GM12878 (cell line): ENCODE data around the gene KCNS1. TPM values are rescaled to one million over a fixed set of nuclear protein-coding genes. Genes with fewer than 3 reads are reported as not detected.

Source experiments
- ATAC-seq: fragments of 200-7000 bp; cut with Tn5 transposase; 3 replicates; pipeline ENCODE4 v1.9.1; 2020; ENCODE audit warnings: mild to moderate bottlenecking, moderate library complexity
- BruUV-seq: library from RNA; stranded (reverse); fragments of 400-500 nt; replicated peaks from 2 replicates; lab custom pipeline; 2021; lab: Mats Ljungman, UMichigan
- CTCF ChIA-PET: fragments of 300-600 bp; sonication (Branson Sonifier 250); formaldehyde crosslinking; extraction: SDS; loops from one replicate; lab custom pipeline; 2021; ENCODE audit warnings: inconsistent platforms; lab: Yijun Ruan, JAX
- POLR2A ChIA-PET: fragments of 350-600 bp; formaldehyde crosslinking; extraction: SDS; loops from one replicate; lab custom pipeline; 2021; ENCODE audit warnings: inconsistent platforms; lab: Charles Lee
- RAD21 ChIA-PET: fragments of 300-600 bp; sonication (Branson Sonifier 250); formaldehyde crosslinking; loops from one replicate; lab custom pipeline; 2023; ENCODE audit warnings: antibody characterized with exemption; ENCODE audit not compliant: unreplicated experiment; lab: Charles Lee
- SMC1A ChIA-PET: fragments of 300-600 bp; sonication (Branson Sonifier 250); formaldehyde crosslinking; loops from one replicate; lab custom pipeline; 2023; ENCODE audit not compliant: unreplicated experiment, uncharacterized antibody; lab: Charles Lee
- DNase-seq: peaks from one replicate; pipeline ENCODE4 v3.0.0-alpha.2; 2011; ENCODE audit warnings: low read depth, low spot score
- FAIRE-seq: peaks from 3 replicates; lab custom pipeline; 2011; peaks lifted over from hg19 to GRCh38; lab: Jason Lieb, UNC
- H2AFZ ChIP-seq: 2 replicates; pipeline ENCODE4 v1.6.0; 2011; ENCODE audit warnings: low read depth, low read length, control low read depth; ENCODE audit not compliant: control insufficient read depth
- H3K27ac ChIP-seq: 2 replicates; pipeline ENCODE4 v1.5.1; 2011; ENCODE audit warnings: control low read depth; ENCODE audit not compliant: control insufficient read depth, insufficient read depth
- H3K27me3 ChIP-seq, 2 experiments: replicated peaks in 1 of 2; 2 replicates each; pipeline versions ENCODE4 v1.6.0 to v1.6.1; 2011; ENCODE audit warnings: low read length in 1 of 2; ENCODE audit not compliant: control insufficient read depth in 2 of 2, insufficient read depth in 2 of 2
- H3K36me3 ChIP-seq, 2 experiments: 2 replicates each; pipeline ENCODE4 v1.5.1; 2011; ENCODE audit warnings: low read length in 1 of 2; ENCODE audit not compliant: control insufficient read depth in 2 of 2, insufficient read depth in 2 of 2
- H3K4me1 ChIP-seq: 2 replicates; pipeline ENCODE4 v1.6.1; 2011; ENCODE audit warnings: mild to moderate bottlenecking, low read length, moderate library complexity, mixed read lengths; ENCODE audit not compliant: control insufficient read depth, insufficient read depth
- H3K4me2 ChIP-seq: 2 replicates; pipeline ENCODE4 v1.6.0; 2011; ENCODE audit warnings: control low read depth; ENCODE audit not compliant: control insufficient read depth, insufficient read depth
- H3K4me3 ChIP-seq: fragments of 200-600 bp; sonication (generic); 2 replicates; pipeline ENCODE4 v1.5.1; 2016
- H3K79me2 ChIP-seq: 2 replicates; pipeline ENCODE4 v1.6.0; 2011; ENCODE audit warnings: low read length; ENCODE audit not compliant: control insufficient read depth, insufficient read depth
- H3K9ac ChIP-seq: 2 replicates; pipeline ENCODE4 v1.8.0; 2011; ENCODE audit warnings: low read length, control low read depth, mixed read lengths; ENCODE audit not compliant: control insufficient read depth, insufficient read depth
- H3K9me3 ChIP-seq: replicated peaks from 3 replicates; pipeline ENCODE4 v1.5.1; 2011; ENCODE audit warnings: mild to moderate bottlenecking, low read length; ENCODE audit not compliant: control insufficient read depth, insufficient read depth
- H4K20me1 ChIP-seq: 2 replicates; pipeline ENCODE4 v1.6.0; 2011; ENCODE audit not compliant: control insufficient read depth, insufficient read depth
- ASH2L ChIP-seq: fragments of 300-600, 200-600 bp; sonication (generic); IDR thresholded peaks from 2 replicates; pipeline ENCODE4 v1.6.1; 2017; ENCODE audit warnings: low read depth, mild to moderate bottlenecking, borderline replicate concordance
- ATF2 ChIP-seq: IDR thresholded peaks from 2 replicates; pipeline ENCODE4 v1.6.1; 2012; ENCODE audit warnings: low read length, inconsistent platforms
- BCL11A ChIP-seq: IDR thresholded peaks from 2 replicates; pipeline ENCODE4 v1.6.1; 2011; ENCODE audit warnings: low read depth, low read length
- BRCA1 ChIP-seq: IDR thresholded peaks from 2 replicates; pipeline ENCODE4 v1.6.1; 2011; ENCODE audit warnings: low read depth, low read length, improper control_type of control experiment
- CBX3 ChIP-seq: fragments of 200-600 bp; sonication (generic); IDR thresholded peaks from 2 replicates; pipeline ENCODE4 v1.6.1; 2016; ENCODE audit warnings: low read depth, borderline replicate concordance
- CREB1 ChIP-seq: IDR thresholded peaks from 2 replicates; pipeline ENCODE4 v1.6.1; 2012; ENCODE audit warnings: low read depth, mild to moderate bottlenecking, inconsistent platforms
- HDAC6 ChIP-seq: fragments of 200-600 bp; sonication (generic); IDR thresholded peaks from one replicate; pipeline ENCODE4 v1.8.0; 2017; ENCODE audit warnings: antibody characterized with exemption; ENCODE audit not compliant: unreplicated experiment
- NR2C1 ChIP-seq: fragments of 450-650 bp; IDR thresholded peaks from 2 replicates; pipeline ENCODE4 v1.6.1; 2017; ENCODE audit warnings: antibody characterized with exemption, mild to moderate bottlenecking, moderate library complexity
- NR2C2 ChIP-seq: IDR thresholded peaks from 2 replicates; pipeline ENCODE4 v1.6.1; 2011; ENCODE audit warnings: borderline replicate concordance, low read depth; ENCODE audit not compliant: control insufficient read depth, insufficient read length
- PKNOX1 ChIP-seq: fragments of 450-650 bp; IDR thresholded peaks from 2 replicates; pipeline ENCODE4 v1.6.1; 2016; ENCODE audit warnings: mild to moderate bottlenecking
- SPI1 ChIP-seq: IDR thresholded peaks from 2 replicates; pipeline ENCODE4 v1.6.1; 2011; ENCODE audit warnings: low read depth, mild to moderate bottlenecking, low read length, moderate library complexity, borderline replicate concordance; ENCODE audit not compliant: insufficient read depth
- ZBED1 ChIP-seq: IDR thresholded peaks from 2 replicates; pipeline ENCODE4 v1.6.1; 2016; ENCODE audit warnings: borderline replicate concordance
- ZNF274 ChIP-seq: IDR thresholded peaks from one replicate; pipeline ENCODE4 v1.8.0; 2011; ENCODE audit not compliant: insufficient read length, insufficient read depth
- WGBS: methylation state at CpG from one replicate; pipeline ENCODE4 v1.1.6; 2016; ENCODE audit warnings: low lambda C conversion rate; ENCODE audit not compliant: insufficient replicate concordance, insufficient coverage; ENCODE audit errors: missing lambda C conversion rate; 5-methylcytosine and 5-hydroxymethylcytosine counted together
- in situ Hi-C: fragments of 300-500 bp; cut with MboI; formaldehyde crosslinking; loops from 9 replicates; pipeline ENCODE4 v1.14.3; 2018; ENCODE audit warnings: mixed read lengths
- intact Hi-C: fragments of 100-400 bp; cut with micrococcal nuclease; formaldehyde crosslinking; loops from one replicate; pipeline ENCODE4 v1.14.2; 2022; ENCODE audit not compliant: unreplicated experiment
- polyA plus RNA-seq, 11 experiments: library from polyadenylated mRNA; depleted of rRNA in 4 of 11; unstranded in 6 of 11; stranded (reverse) in 5 of 11; fragments of >200 nt; fragmentation: Nextera tagmentation in 4 of 11; fragmentation: Illumina TruSeq in 1 of 11; extraction: Ambion mirVana in 4 of 11; extraction: Trizol in 1 of 11; gene quantifications; 1 replicate in 1 of 11; 2 replicates in 10 of 11; pipeline versions ENCODE4 v1.2.1 to v1.2.3, GENCODE V29; 2011 to 2016; ENCODE audit warnings: inconsistent platforms in 2 of 11, missing spikeins in 2 of 11, low read depth in 1 of 11
- total RNA-seq, 4 experiments: library from RNA; depleted of rRNA in 3 of 4; stranded (reverse); fragments of >200 nt in 3 of 4; fragmentation: Illumina TruSeq in 1 of 4; extraction: Trizol in 1 of 4; gene quantifications; 2 replicates each; pipeline versions ENCODE4 v1.2.1 to v1.2.3, GENCODE V29; 2013 to 2021
- TF ChIP-seq, protein P1 (sequence below): fragments of 450-650 bp; IDR thresholded peaks from 2 replicates; pipeline ENCODE4 v1.6.1; 2018; ENCODE audit warnings: mild to moderate bottlenecking, low read depth, moderate library complexity; ENCODE audit not compliant: partially characterized antibody
- TF ChIP-seq, protein P2 (sequence below): fragments of 450-650 bp; formaldehyde crosslinking; IDR thresholded peaks from 2 replicates; pipeline ENCODE4 v1.4.0; 2022; ENCODE audit warnings: mild to moderate bottlenecking, moderate library complexity

KCNS1 gene
- total and polyA plus RNA-seq, 10 of the 15 experiments (the other 5 are each of a cell fraction or from before 2014, with no cell fraction given) = not detected

DNA sequence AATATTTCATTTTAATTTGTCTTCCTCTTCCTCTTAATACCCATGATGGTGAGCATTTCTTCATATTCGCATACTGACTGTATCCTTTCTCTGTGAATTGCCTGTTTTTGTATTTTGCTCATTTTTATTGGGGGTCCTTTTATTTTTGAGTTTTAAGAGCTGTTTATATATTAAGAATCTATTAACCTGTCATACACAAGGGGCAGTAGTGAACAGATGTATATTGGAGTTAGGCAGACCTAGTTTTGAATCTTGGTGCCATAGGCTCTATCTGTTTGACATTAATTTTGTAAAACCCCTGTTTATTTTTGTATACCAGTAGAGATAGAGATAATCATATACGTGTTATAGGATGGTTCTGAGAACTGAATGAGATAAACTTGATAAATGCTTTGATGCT is 17.1 kb upstream of the KCNS1 start (continued):
- TF ChIP-seq, protein P1, sequence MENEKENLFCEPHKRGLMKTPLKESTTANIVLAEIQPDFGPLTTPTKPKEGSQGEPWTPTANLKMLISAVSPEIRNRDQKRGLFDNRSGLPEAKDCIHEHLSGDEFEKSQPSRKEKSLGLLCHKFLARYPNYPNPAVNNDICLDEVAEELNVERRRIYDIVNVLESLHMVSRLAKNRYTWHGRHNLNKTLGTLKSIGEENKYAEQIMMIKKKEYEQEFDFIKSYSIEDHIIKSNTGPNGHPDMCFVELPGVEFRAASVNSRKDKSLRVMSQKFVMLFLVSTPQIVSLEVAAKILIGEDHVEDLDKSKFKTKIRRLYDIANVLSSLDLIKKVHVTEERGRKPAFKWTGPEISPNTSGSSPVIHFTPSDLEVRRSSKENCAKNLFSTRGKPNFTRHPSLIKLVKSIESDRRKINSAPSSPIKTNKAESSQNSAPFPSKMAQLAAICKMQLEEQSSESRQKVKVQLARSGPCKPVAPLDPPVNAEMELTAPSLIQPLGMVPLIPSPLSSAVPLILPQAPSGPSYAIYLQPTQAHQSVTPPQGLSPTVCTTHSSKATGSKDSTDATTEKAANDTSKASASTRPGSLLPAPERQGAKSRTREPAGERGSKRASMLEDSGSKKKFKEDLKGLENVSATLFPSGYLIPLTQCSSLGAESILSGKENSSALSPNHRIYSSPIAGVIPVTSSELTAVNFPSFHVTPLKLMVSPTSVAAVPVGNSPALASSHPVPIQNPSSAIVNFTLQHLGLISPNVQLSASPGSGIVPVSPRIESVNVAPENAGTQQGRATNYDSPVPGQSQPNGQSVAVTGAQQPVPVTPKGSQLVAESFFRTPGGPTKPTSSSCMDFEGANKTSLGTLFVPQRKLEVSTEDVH = no peak
- TF ChIP-seq HDAC6 = no peak
- no peak for TF ChIP-seq SPI1
- no peak for TF ChIP-seq BCL11A
- no peak for TF ChIP-seq PKNOX1
- no peak for TF ChIP-seq ZNF274

DNA sequence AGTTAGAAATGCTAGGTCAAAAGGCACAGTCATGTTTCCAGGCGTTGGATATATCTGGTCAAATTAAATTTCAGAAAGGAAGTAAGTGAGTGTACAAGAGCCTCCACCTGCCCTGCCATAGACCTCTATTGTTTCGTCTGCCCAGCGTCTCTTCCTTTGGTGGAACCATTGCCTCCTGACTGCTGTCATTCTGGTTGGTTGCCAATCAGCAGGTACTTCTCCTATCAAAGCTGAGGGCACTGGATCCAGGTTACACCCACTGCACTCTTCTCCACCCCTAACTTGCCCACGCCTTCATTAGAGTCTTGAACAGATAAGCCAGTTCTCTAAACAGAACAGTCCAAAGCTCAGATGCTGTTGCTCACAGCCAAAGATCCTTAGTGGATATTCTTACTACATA is 16.7 kb upstream of the KCNS1 start:
- no peak for DNase-seq
- SMC1A ChIA-PET = no interaction called here
- Histone ChIP-seq H3K79me2 (no peaks in the 10 kb centered on the region), H3K9me3 (no peaks in the 10 kb centered on the region), H3K9ac (no peak overlapping the region), H3K4me2 (no peak overlapping the region), H2AFZ (no peak overlapping the region), H3K36me3 (no peaks in the 10 kb centered on the region), H3K27me3 (no peaks in the 10 kb centered on the region; a peak in 2 of 4 replicates), H3K27ac (no peak overlapping the region), H3K4me1 (no peaks in the 10 kb centered on the region), H3K4me3 (no peak overlapping the region), H4K20me1 (no peaks in the 10 kb centered on the region)
- intact Hi-C loops (no loop called here), in situ Hi-C loops (no loop called here)
- no peak for FAIRE-seq
- CTCF ChIA-PET = interaction anchor here (1.0 to 1.4 kb wide), 2 partner anchors 22 to 74 kb away, joined by 3 to 4 read pairs; no protein-coding TSS in a partner anchor
- RAD21 ChIA-PET = no interaction called here
- WGBS = 64% methylated on average over 4 of the region's 4 CpGs
- no peak for ATAC-seq
- POLR2A ChIA-PET = no interaction called here
- BruUV-seq = no TSS peak
- no peak for TF ChIP-seq ASH2L
- no peak for TF ChIP-seq NR2C1
- no peak for TF ChIP-seq ZBED1
- TF ChIP-seq, protein P2, sequence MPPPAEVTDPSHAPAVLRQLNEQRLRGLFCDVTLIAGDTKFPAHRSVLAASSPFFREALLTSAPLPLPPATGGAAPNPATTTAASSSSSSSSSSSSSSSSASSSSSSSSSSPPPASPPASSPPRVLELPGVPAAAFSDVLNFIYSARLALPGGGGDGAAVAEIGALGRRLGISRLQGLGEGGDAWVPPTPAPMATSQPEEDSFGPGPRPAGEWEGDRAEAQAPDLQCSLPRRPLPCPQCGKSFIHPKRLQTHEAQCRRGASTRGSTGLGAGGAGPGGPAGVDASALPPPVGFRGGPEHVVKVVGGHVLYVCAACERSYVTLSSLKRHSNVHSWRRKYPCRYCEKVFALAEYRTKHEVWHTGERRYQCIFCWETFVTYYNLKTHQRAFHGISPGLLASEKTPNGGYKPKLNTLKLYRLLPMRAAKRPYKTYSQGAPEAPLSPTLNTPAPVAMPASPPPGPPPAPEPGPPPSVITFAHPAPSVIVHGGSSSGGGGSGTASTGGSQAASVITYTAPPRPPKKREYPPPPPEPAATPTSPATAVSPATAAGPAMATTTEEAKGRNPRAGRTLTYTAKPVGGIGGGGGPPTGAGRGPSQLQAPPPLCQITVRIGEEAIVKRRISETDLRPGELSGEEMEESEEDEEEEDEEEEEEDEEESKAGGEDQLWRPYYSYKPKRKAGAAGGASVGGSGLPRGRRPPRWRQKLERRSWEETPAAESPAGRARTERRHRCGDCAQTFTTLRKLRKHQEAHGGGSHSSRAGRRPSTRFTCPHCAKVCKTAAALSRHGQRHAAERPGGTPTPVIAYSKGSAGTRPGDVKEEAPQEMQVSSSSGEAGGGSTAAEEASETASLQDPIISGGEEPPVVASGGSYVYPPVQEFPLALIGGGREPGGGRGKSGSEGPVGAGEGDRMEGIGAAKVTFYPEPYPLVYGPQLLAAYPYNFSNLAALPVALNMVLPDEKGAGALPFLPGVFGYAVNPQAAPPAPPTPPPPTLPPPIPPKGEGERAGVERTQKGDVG (CRISPR knock-in tag) = no peak
- TF ChIP-seq CBX3 = no peak
- TF ChIP-seq NR2C2 = no peak
- TF ChIP-seq BRCA1 = no peak
- TF ChIP-seq CREB1 = no peak
- no peak for TF ChIP-seq ATF2
